GM12864 (cell line): Measurements from ENCODE around the gene SKIC2.

Source experiments
- DNase-seq: peaks from one replicate; pipeline ENCODE4 v3.0.0-alpha.2; 2011; ENCODE audit warnings: low read depth
- H3K4me3 ChIP-seq: 2 replicates; pipeline ENCODE4 v1.5.1; 2011; ENCODE audit warnings: mild to moderate bottlenecking, low read depth, low read length, control low read depth
- CTCF ChIP-seq: IDR thresholded peaks from 2 replicates; pipeline ENCODE4 v1.5.1; 2011; ENCODE audit warnings: low read depth, mild to moderate bottlenecking, moderate library complexity, low read length, control low read depth, inconsistent platforms; ENCODE audit errors: missing control alignments

Gene SKIC2

GRCh38 chr6:31963921-31964320, 4.9 kb downstream of the SKIC2 start:
- DNase-seq, result no peak
- no peak for TF ChIP-seq CTCF
- no peak overlapping the region for H3K4me3 ChIP-seq

- TF ChIP-seq CTCF, result no peak
These were observed 6.7 kb downstream of the SKIC2 start for GRCh38 chr6:31965700-31966099.

GRCh38 chr6:31966506-31966905, 7.5 kb downstream of the SKIC2 start:
- no peak for DNase-seq
- TF ChIP-seq CTCF, result no peak
- H3K4me3 ChIP-seq, result no peak overlapping the region

More at GRCh38 chr6:31965700-31966099, 6.7 kb downstream of the SKIC2 start:
- no peak for DNase-seq
- H3K4me3 ChIP-seq, result no peak overlapping the region

GRCh38 chr6:31966997-31967925, 8.3 kb downstream of the SKIC2 start:
- TF ChIP-seq CTCF, result no peak
- no peak for DNase-seq
- no peak overlapping the region for H3K4me3 ChIP-seq

- no peak overlapping the region for H3K4me3 ChIP-seq
- no peak for DNase-seq
- TF ChIP-seq CTCF, result no peak
These were observed 8.9 kb downstream of the SKIC2 start for GRCh38 chr6:31967926-31968320.

- H3K4me3 ChIP-seq, result no peak overlapping the region
- no peak for TF ChIP-seq CTCF
- DNase-seq, result no peak
These were observed 9.4 kb downstream of the SKIC2 start for GRCh38 chr6:31968326-31968725.
